ENCODE measurements around the gene PVALEF.

GRCh38 chr17:81152288-81152828, 12.9 kb upstream of the PVALEF start:
- TF ChIP-seq ZNF274 (IDR thresholded peaks at IDR 0.05; ENCODE audit: low read depth, low read length) (no peak), YY1 (IDR thresholded peaks at IDR 0.05; ENCODE audit: insufficient read depth, insufficient read length) (no peak)

All from NT2/D1 (cell line).